Endodermal cell (in vitro differentiated cells): ENCODE results near the gene MTOR. TPM values are rescaled to one million over a fixed set of nuclear protein-coding genes. Genes with fewer than 3 reads are reported as not detected.

Source experiments
- DNase-seq: peaks from one replicate; pipeline ENCODE4 v3.0.0-alpha.2; 2017
- H3K27ac ChIP-seq: 2 replicates; pipeline ENCODE4 v1.5.1; 2013; ENCODE audit warnings: mild to moderate bottlenecking, low read depth, low read length, moderate library complexity
- H3K27me3 ChIP-seq: 2 replicates; pipeline ENCODE4 v1.6.1; 2013; ENCODE audit warnings: mild to moderate bottlenecking, low read length, moderate library complexity; ENCODE audit not compliant: insufficient read depth, control insufficient read depth, poor library complexity, severe bottlenecking
- H3K36me3 ChIP-seq: 2 replicates; pipeline ENCODE4 v1.7.0; 2013; ENCODE audit warnings: mild to moderate bottlenecking, low read length, moderate library complexity; ENCODE audit not compliant: control insufficient read depth, insufficient read depth
- H3K4me1 ChIP-seq: one replicate; pipeline ENCODE4 v1.7.0; 2013; ENCODE audit warnings: low read length; ENCODE audit not compliant: control insufficient read depth, insufficient read depth
- H3K4me3 ChIP-seq: 2 replicates; pipeline ENCODE4 v1.5.1; 2013; ENCODE audit warnings: mild to moderate bottlenecking, low read length, moderate library complexity
- H3K9ac ChIP-seq: 2 replicates; pipeline ENCODE4 v1.6.1; 2013; ENCODE audit warnings: mild to moderate bottlenecking, low read length, moderate library complexity; ENCODE audit not compliant: poor library complexity, severe bottlenecking; ENCODE audit errors: extremely low read depth
- H3K9me3 ChIP-seq: 2 replicates; pipeline ENCODE4 v1.6.1; 2013; ENCODE audit warnings: mild to moderate bottlenecking, low read length, moderate library complexity; ENCODE audit not compliant: control insufficient read depth
- H3K27ac Mint-ChIP-seq: 2 replicates; pipeline ENCODE4 v1.8.0; 2020; ENCODE audit warnings: mixed read lengths
- H3K27me3 Mint-ChIP-seq: 2 replicates; pipeline ENCODE4 v1.8.0; 2021; ENCODE audit warnings: mild to moderate bottlenecking, mixed read lengths; ENCODE audit not compliant: insufficient read depth
- H3K36me3 Mint-ChIP-seq: 2 replicates; pipeline ENCODE4 v1.8.0; 2020; ENCODE audit warnings: low read depth, mixed read lengths
- H3K4me1 Mint-ChIP-seq: 2 replicates; pipeline ENCODE4 v1.8.0; 2020; ENCODE audit warnings: mixed read lengths
- H3K4me3 Mint-ChIP-seq: 2 replicates; pipeline ENCODE4 v1.8.0; 2020; ENCODE audit warnings: mild to moderate bottlenecking, moderate library complexity, mixed read lengths
- H3K9me3 Mint-ChIP-seq: 2 replicates; pipeline ENCODE4 v1.8.0; 2020; ENCODE audit warnings: mild to moderate bottlenecking, mixed read lengths
- CTCF ChIP-seq: fragments of 200-600 bp; sonication (generic); conservative IDR thresholded peaks from 2 replicates; pipeline ENCODE4 v1.5.0; 2021; ENCODE audit warnings: antibody characterized with exemption, mild to moderate bottlenecking
- WGBS, 2 experiments: methylation state at CpG; one replicate each; pipeline versions ENCODE4 v1.1.5 to v1.1.7; 2013; ENCODE audit warnings: missing lambda C conversion rate in 2 of 2, mixed read lengths in 1 of 2; ENCODE audit not compliant: insufficient coverage in 1 of 2, insufficient read length in 1 of 2; 5-methylcytosine and 5-hydroxymethylcytosine counted together
- total RNA-seq, 2 donors: library from RNA; stranded (reverse); fragmentation: NEBNext Ultra II Directional in 1 of 2; extraction: Animal tissue kit (Norgen Biotek cat#: 25700) in 1 of 2; gene quantifications; 2 replicates in 1 of 2; 3 replicates in 1 of 2; pipeline ENCODE4 v1.2.1, GENCODE V29; 2021

Gene MTOR
- total RNA-seq, 2 donors from 2014 or later, result 69.0 to 78.3 TPM

- WGBS, 2 experiments, result 90 to 93% methylated on average over 11 to 12 of the region's 12 CpGs
- no peak overlapping the region for H3K4me3 Mint-ChIP-seq
- no peak overlapping the region for H3K4me3 ChIP-seq
- no peaks in the 10 kb centered on the region for H3K27me3 Mint-ChIP-seq
- H3K9ac ChIP-seq, result no peak overlapping the region
- TF ChIP-seq CTCF, result no peak
- no peak for DNase-seq
- H3K4me1 ChIP-seq, result no peaks in the 10 kb centered on the region
- H3K27ac Mint-ChIP-seq, result no peak overlapping the region
- H3K36me3 ChIP-seq, result peaks cover 77% of the 10 kb centered on the region
- no peak overlapping the region for H3K27ac ChIP-seq
- H3K27me3 ChIP-seq, result no peaks in the 10 kb centered on the region
- no peaks in the 10 kb centered on the region for H3K9me3 ChIP-seq
- no peaks in the 10 kb centered on the region for H3K4me1 Mint-ChIP-seq
- peaks cover 72% of the 10 kb centered on the region for H3K36me3 Mint-ChIP-seq
- no peaks in the 10 kb centered on the region for H3K9me3 Mint-ChIP-seq
Measured at GRCh38 chr1:11144570-11145256, 117.6 kb downstream of the MTOR start.

- TF ChIP-seq CTCF, result no peak
- no peaks in the 10 kb centered on the region for H3K4me1 Mint-ChIP-seq
- Histone ChIP-seq H3K27ac (no peak overlapping the region), H3K36me3 (peaks cover 77% of the 10 kb centered on the region), H3K4me1 (no peaks in the 10 kb centered on the region), H3K4me3 (no peak overlapping the region), H3K27me3 (no peaks in the 10 kb centered on the region), H3K9me3 (no peaks in the 10 kb centered on the region), H3K9ac (no peak overlapping the region)
- DNase-seq, result no peak
- H3K36me3 Mint-ChIP-seq, result peaks cover 69% of the 10 kb centered on the region
- WGBS, 2 experiments, result 92 to 94% methylated on average over 2 of the region's 2 CpGs
- H3K27ac Mint-ChIP-seq, result no peak overlapping the region
- no peaks in the 10 kb centered on the region for H3K9me3 Mint-ChIP-seq
- H3K4me3 Mint-ChIP-seq, result no peak overlapping the region
- H3K27me3 Mint-ChIP-seq, result no peaks in the 10 kb centered on the region
Measured at GRCh38 chr1:11143907-11144306, 118.4 kb downstream of the MTOR start.

GRCh38 chr1:11143401-11143800 is 119.0 kb downstream of the MTOR start:
- H3K4me3 ChIP-seq, result no peak overlapping the region
- no peaks in the 10 kb centered on the region for H3K27me3 Mint-ChIP-seq
- no peak for TF ChIP-seq CTCF
- H3K9me3 Mint-ChIP-seq, result no peaks in the 10 kb centered on the region
- 80 to 97% methylated on average over 1 to 5 of the region's 5 CpGs for WGBS, 2 experiments
- no peak overlapping the region for H3K4me3 Mint-ChIP-seq
- no peaks in the 10 kb centered on the region for H3K4me1 Mint-ChIP-seq
- H3K27me3 ChIP-seq, result no peaks in the 10 kb centered on the region
- peaks cover 72% of the 10 kb centered on the region for H3K36me3 Mint-ChIP-seq
- no peaks in the 10 kb centered on the region for H3K9me3 ChIP-seq
- H3K4me1 ChIP-seq, result no peaks in the 10 kb centered on the region
- H3K9ac ChIP-seq, result no peak overlapping the region
- H3K27ac ChIP-seq, result no peak overlapping the region
- peaks cover 78% of the 10 kb centered on the region for H3K36me3 ChIP-seq
- H3K27ac Mint-ChIP-seq, result no peak overlapping the region
- no peak for DNase-seq
